Measurements from ENCODE around the gene BORCS6. TPM values are rescaled to one million over a fixed set of nuclear protein-coding genes. Genes with fewer than 3 reads are reported as not detected.
A peak's percentile ranks its signal among the peaks of the same experiment; 100 is the strongest.

Gene BORCS6
- total and polyA plus RNA-seq, 11 donors = 5.1 to 13.5 (median 8.1) TPM

DNA sequence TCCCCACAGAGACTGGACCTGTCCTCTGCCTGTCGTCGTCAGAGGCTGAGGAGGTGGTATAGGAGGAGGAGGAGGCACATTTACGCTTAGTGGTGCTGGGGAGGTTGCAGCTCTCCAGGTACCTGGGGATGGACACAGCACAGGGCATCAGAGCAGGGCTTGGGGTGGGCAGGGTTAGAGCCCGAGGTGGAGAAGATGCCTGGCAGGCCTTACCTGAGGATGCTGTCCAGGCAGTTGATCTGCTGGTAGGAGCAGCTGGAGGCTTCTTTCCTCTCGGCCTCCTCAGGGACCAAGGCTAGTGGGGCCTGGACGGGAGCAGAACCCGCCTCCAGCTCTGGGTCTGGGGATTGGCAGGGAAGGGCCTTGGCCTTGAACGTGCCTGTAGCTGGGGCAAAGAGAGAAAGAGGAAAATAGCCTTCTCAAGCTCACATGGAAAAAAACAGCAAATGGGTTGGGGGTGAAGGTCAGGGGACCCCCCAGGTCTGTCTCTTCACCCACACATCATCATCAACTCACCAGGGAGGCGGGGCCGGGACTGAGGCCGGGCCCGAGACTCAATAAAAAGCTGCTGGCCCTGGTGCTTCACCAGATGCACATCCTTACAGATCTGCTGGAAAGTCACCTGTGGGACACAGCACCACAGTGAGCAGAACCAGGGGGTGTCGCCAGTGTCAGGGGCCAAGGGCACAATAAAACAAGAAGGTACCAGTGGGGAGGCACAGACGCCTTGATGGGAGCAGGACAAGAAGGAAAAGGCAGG lies 43.4 kb downstream of the BORCS6 start:
- WGBS, 4 donors = 89 to 93% (median 93%) methylated on average over 14 of the region's 14 CpGs
- peak overlapping the region in 6 of 12 donors; percentile 17 to 100 (median 49) for H3K27ac ChIP-seq
- ATAC-seq = no peak

DNA sequence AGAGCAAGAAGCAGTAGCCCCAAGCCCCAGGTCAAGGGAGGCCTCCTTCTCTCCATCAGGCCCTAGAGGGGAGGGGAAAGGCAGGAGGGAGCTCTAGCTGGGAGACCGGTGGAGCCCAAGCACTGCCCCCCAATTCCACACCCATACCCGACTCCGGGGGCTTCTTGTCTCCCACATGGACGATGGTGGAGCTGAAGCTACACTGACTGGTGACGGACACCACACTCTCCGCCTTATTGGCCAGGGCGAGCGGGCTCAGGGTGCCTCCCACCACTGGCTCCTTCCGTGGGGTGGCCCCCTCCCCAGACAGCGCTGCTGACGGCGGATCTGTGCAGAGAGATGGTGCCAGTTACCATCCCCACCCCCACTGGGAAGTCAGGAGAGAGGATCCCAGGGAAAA lies 44.2 kb downstream of the BORCS6 start:
- H3K4me1 ChIP-seq = peaks cover 9 to 79% (median 22%) of the 10 kb centered on the region in 12 donors
- peak overlapping the region in 6 of 12 donors; percentile 5 to 100 (median 49) for H3K27ac ChIP-seq
- H3K36me3 ChIP-seq = peaks cover 14 to 100% (median 99%) of the 10 kb centered on the region in 9 donors
- WGBS, 4 donors = 89 to 95% (median 90%) methylated on average over 12 of the region's 12 CpGs
- H3K9me3 ChIP-seq = no peaks in the 10 kb centered on the region
- TF ChIP-seq, protein P1, sequence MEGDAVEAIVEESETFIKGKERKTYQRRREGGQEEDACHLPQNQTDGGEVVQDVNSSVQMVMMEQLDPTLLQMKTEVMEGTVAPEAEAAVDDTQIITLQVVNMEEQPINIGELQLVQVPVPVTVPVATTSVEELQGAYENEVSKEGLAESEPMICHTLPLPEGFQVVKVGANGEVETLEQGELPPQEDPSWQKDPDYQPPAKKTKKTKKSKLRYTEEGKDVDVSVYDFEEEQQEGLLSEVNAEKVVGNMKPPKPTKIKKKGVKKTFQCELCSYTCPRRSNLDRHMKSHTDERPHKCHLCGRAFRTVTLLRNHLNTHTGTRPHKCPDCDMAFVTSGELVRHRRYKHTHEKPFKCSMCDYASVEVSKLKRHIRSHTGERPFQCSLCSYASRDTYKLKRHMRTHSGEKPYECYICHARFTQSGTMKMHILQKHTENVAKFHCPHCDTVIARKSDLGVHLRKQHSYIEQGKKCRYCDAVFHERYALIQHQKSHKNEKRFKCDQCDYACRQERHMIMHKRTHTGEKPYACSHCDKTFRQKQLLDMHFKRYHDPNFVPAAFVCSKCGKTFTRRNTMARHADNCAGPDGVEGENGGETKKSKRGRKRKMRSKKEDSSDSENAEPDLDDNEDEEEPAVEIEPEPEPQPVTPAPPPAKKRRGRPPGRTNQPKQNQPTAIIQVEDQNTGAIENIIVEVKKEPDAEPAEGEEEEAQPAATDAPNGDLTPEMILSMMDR (IDR thresholded peaks at IDR 0.05) = no peak
- no peak for TF ChIP-seq POLR2A (IDR thresholded peaks at IDR 0.05)
- DNase-seq (peak in 1 of 5 donors; percentile 45), ATAC-seq (no peak)
- H3K27me3 ChIP-seq = no peaks in the 10 kb centered on the region
- intact Hi-C loops (cut with DNase I) = loop anchor here in 1 of 10 donors (10.0 kb wide), 1 partner anchor 301 kb away; no protein-coding TSS in a partner anchor
- no peak overlapping the region for H3K4me3 ChIP-seq

More for the DNA sequence above, 43.4 kb downstream of the BORCS6 start:
- H3K9me3 ChIP-seq = no peaks in the 10 kb centered on the region
- H3K4me1 ChIP-seq = peaks cover 10 to 74% (median 27%) of the 10 kb centered on the region in 12 donors
- no peaks in the 10 kb centered on the region for H3K27me3 ChIP-seq
- DNase-seq = peak in 1 of 5 donors; percentile 25
- TF ChIP-seq, protein P1 (IDR thresholded peaks at IDR 0.05) = no peak
- no peak for TF ChIP-seq POLR2A (IDR thresholded peaks at IDR 0.05)
- intact Hi-C loops (cut with DNase I) = loop anchor here in 1 of 10 donors (10.0 kb wide), 1 partner anchor 302 kb away; no protein-coding TSS in a partner anchor
- peaks cover 14 to 94% (median 93%) of the 10 kb centered on the region in 9 donors for H3K36me3 ChIP-seq
- no peak overlapping the region for H3K4me3 ChIP-seq

GRCh38 chr17:8144401-8145231 lies 45.4 kb downstream of the BORCS6 start:
- ATAC-seq = no peak
- peak overlapping the region in 2 of 12 donors; percentile 87 to 100 for H3K27ac ChIP-seq

More at GRCh38 chr17:8144401-8145231, 45.4 kb downstream of the BORCS6 start:
- H3K9me3 ChIP-seq = no peaks in the 10 kb centered on the region
- H3K36me3 ChIP-seq = peaks cover 17 to 100% (median 100%) of the 10 kb centered on the region in 9 donors
- DNase-seq = peak in 1 of 5 donors; percentile 56
- WGBS, 4 donors = 83 to 87% (median 85%) methylated on average over 12 to 15 of the region's 15 CpGs
- intact Hi-C loops (cut with DNase I) = loop anchor here in 1 of 10 donors (10.0 kb wide), 1 partner anchor 300 kb away; no protein-coding TSS in a partner anchor
- peaks cover 0 to 79% (median 15%) of the 10 kb centered on the region in 12 donors for H3K4me1 ChIP-seq
- H3K27me3 ChIP-seq = no peaks in the 10 kb centered on the region
- TF ChIP-seq, protein P1 (IDR thresholded peaks at IDR 0.05) = no peak
- TF ChIP-seq POLR2A (IDR thresholded peaks at IDR 0.05) = no peak
- no peak overlapping the region for H3K4me3 ChIP-seq
